ENCODE results near the gene LAMA5. TPM values are rescaled to one million over a fixed set of nuclear protein-coding genes. Genes with fewer than 3 reads are reported as not detected.

LAMA5 gene
- total RNA-seq, 2 experiments from 2014 or later: 0.33 to 0.63 TPM

GRCh38 chr20:62331347-62331746 lies 35.8 kb downstream of the LAMA5 start:
- H3K36me3 Mint-ChIP-seq (ENCODE audit: low read depth): no peaks in the 10 kb centered on the region
- H3K4me1 Mint-ChIP-seq: no peaks in the 10 kb centered on the region
- no peaks in the 10 kb centered on the region for H3K9me3 Mint-ChIP-seq
- no peak for DNase-seq
- ChIA-PET POLR2A (no interaction called here), CTCF (no interaction called here)
- no peaks in the 10 kb centered on the region for H3K27me3 Mint-ChIP-seq
- H3K4me3 Mint-ChIP-seq: no peak overlapping the region
- H3K27ac Mint-ChIP-seq: no peak overlapping the region

GRCh38 chr20:62330576-62331317 lies 36.4 kb downstream of the LAMA5 start:
- Mint-ChIP-seq H3K4me1 (no peaks in the 10 kb centered on the region), H3K9me3 (no peaks in the 10 kb centered on the region), H3K27ac (no peak overlapping the region), H3K36me3 (ENCODE audit: low read depth) (no peaks in the 10 kb centered on the region), H3K27me3 (no peaks in the 10 kb centered on the region), H3K4me3 (no peak overlapping the region)
- no peak for DNase-seq
- ChIA-PET CTCF (no interaction called here), POLR2A (no interaction called here)

- no peaks in the 10 kb centered on the region for H3K4me1 Mint-ChIP-seq
- no peak overlapping the region for H3K27ac Mint-ChIP-seq
- POLR2A ChIA-PET: no interaction called here
- no peak for DNase-seq
- CTCF ChIA-PET: no interaction called here
- H3K27me3 Mint-ChIP-seq: no peaks in the 10 kb centered on the region
- H3K36me3 Mint-ChIP-seq (ENCODE audit: low read depth): no peaks in the 10 kb centered on the region
- H3K4me3 Mint-ChIP-seq: no peak overlapping the region
- no peaks in the 10 kb centered on the region for H3K9me3 Mint-ChIP-seq
Observed at GRCh38 chr20:62329389-62330377, 37.4 kb downstream of the LAMA5 start.

- no peak for DNase-seq
- Mint-ChIP-seq H3K4me3 (no peak overlapping the region), H3K36me3 (ENCODE audit: low read depth) (no peaks in the 10 kb centered on the region), H3K9me3 (no peaks in the 10 kb centered on the region), H3K27me3 (no peaks in the 10 kb centered on the region), H3K4me1 (no peaks in the 10 kb centered on the region), H3K27ac (no peak overlapping the region)
- ChIA-PET CTCF (no interaction called here), POLR2A (no interaction called here)
Observed at GRCh38 chr20:62328684-62329388, 38.3 kb downstream of the LAMA5 start.

- Mint-ChIP-seq H3K4me1 (no peaks in the 10 kb centered on the region), H3K27ac (no peak overlapping the region), H3K36me3 (ENCODE audit: low read depth) (no peaks in the 10 kb centered on the region), H3K27me3 (no peaks in the 10 kb centered on the region), H3K4me3 (no peak overlapping the region), H3K9me3 (no peaks in the 10 kb centered on the region)
- no peak for DNase-seq
- ChIA-PET CTCF (no interaction called here), POLR2A (no interaction called here)
Observed at GRCh38 chr20:62327726-62328495, 39.2 kb downstream of the LAMA5 start.

GRCh38 chr20:62326959-62327725 lies 40.0 kb downstream of the LAMA5 start:
- Mint-ChIP-seq H3K27ac (no peak overlapping the region), H3K9me3 (no peaks in the 10 kb centered on the region), H3K27me3 (no peaks in the 10 kb centered on the region), H3K4me3 (no peak overlapping the region), H3K4me1 (no peaks in the 10 kb centered on the region), H3K36me3 (ENCODE audit: low read depth) (no peaks in the 10 kb centered on the region)
- POLR2A ChIA-PET: no interaction called here
- CTCF ChIA-PET: no interaction called here
- no peak for DNase-seq

GRCh38 chr20:62326559-62326958 lies 40.6 kb downstream of the LAMA5 start:
- Mint-ChIP-seq H3K27me3 (no peaks in the 10 kb centered on the region), H3K36me3 (ENCODE audit: low read depth) (no peaks in the 10 kb centered on the region), H3K27ac (no peak overlapping the region), H3K9me3 (no peaks in the 10 kb centered on the region), H3K4me3 (no peak overlapping the region), H3K4me1 (no peaks in the 10 kb centered on the region)
- ChIA-PET CTCF (no interaction called here), POLR2A (no interaction called here)
- no peak for DNase-seq

- no peak for DNase-seq
- no peak overlapping the region for H3K4me3 Mint-ChIP-seq
- no peaks in the 10 kb centered on the region for H3K36me3 Mint-ChIP-seq (ENCODE audit: low read depth)
- no peaks in the 10 kb centered on the region for H3K27me3 Mint-ChIP-seq
- no peaks in the 10 kb centered on the region for H3K9me3 Mint-ChIP-seq
- ChIA-PET CTCF (no interaction called here), POLR2A (no interaction called here)
- no peak overlapping the region for H3K27ac Mint-ChIP-seq
- no peaks in the 10 kb centered on the region for H3K4me1 Mint-ChIP-seq
Observed at GRCh38 chr20:62325172-62325905, 41.8 kb downstream of the LAMA5 start.

GRCh38 chr20:62323980-62324906 lies 42.9 kb downstream of the LAMA5 start:
- Mint-ChIP-seq H3K4me3 (no peak overlapping the region), H3K4me1 (no peaks in the 10 kb centered on the region)
- POLR2A ChIA-PET: no interaction called here

GRCh38 chr20:62323146-62323979 lies 43.7 kb downstream of the LAMA5 start:
- H3K4me3 Mint-ChIP-seq: no peak overlapping the region
- no peaks in the 10 kb centered on the region for H3K27me3 Mint-ChIP-seq
- no peak for DNase-seq
- H3K4me1 Mint-ChIP-seq: no peaks in the 10 kb centered on the region
- CTCF ChIA-PET: no interaction called here
- H3K27ac Mint-ChIP-seq: no peak overlapping the region
- POLR2A ChIA-PET: no interaction called here
- no peaks in the 10 kb centered on the region for H3K9me3 Mint-ChIP-seq
- H3K36me3 Mint-ChIP-seq (ENCODE audit: low read depth): no peaks in the 10 kb centered on the region

More at GRCh38 chr20:62323980-62324906, 42.9 kb downstream of the LAMA5 start:
- CTCF ChIA-PET: no interaction called here
- H3K27ac Mint-ChIP-seq: no peak overlapping the region
- no peaks in the 10 kb centered on the region for H3K36me3 Mint-ChIP-seq (ENCODE audit: low read depth)
- no peaks in the 10 kb centered on the region for H3K27me3 Mint-ChIP-seq
- no peak for DNase-seq
- H3K9me3 Mint-ChIP-seq: no peaks in the 10 kb centered on the region
